H9 (cell line): Measurements from ENCODE around the gene BUB3. TPM values are rescaled to one million over a fixed set of nuclear protein-coding genes. Genes with fewer than 3 reads are reported as not detected.

Source experiments
- DNase-seq: peaks from one replicate; pipeline ENCODE4 v3.0.0-alpha.2; 2017
- H2AFZ ChIP-seq: one replicate; pipeline ENCODE4 v1.6.1; 2013; ENCODE audit warnings: mild to moderate bottlenecking, low read length, control low read depth, moderate library complexity
- H2AK5ac ChIP-seq: 2 replicates; pipeline ENCODE4 v1.6.1; 2013; ENCODE audit warnings: low read length, control low read depth, mixed read lengths; ENCODE audit not compliant: insufficient read length
- H2BK120ac ChIP-seq: one replicate; pipeline ENCODE4 v1.6.1; 2013; ENCODE audit warnings: low read depth, mild to moderate bottlenecking, low read length, control low read depth, inconsistent platforms; ENCODE audit not compliant: poor library complexity, severe bottlenecking
- H2BK12ac ChIP-seq: 2 replicates; pipeline ENCODE4 v1.6.1; 2013; ENCODE audit warnings: low read length, control low read depth, mixed read lengths, low read depth; ENCODE audit not compliant: insufficient read length
- H2BK15ac ChIP-seq: 2 replicates; pipeline ENCODE4 v1.6.1; 2013; ENCODE audit warnings: low read depth, low read length, control low read depth
- H2BK20ac ChIP-seq: one replicate; pipeline ENCODE4 v1.6.1; 2013; ENCODE audit warnings: low read depth, mild to moderate bottlenecking, low read length, control low read depth, inconsistent platforms; ENCODE audit not compliant: poor library complexity, severe bottlenecking
- H2BK5ac ChIP-seq: 2 replicates; pipeline ENCODE4 v1.6.1; 2013; ENCODE audit warnings: low read length, control low read depth, mixed read lengths; ENCODE audit not compliant: insufficient read length
- H3K14ac ChIP-seq: 2 replicates; pipeline ENCODE4 v1.6.1; 2013; ENCODE audit warnings: low read length, control low read depth; ENCODE audit not compliant: insufficient read depth
- H3K18ac ChIP-seq: 2 replicates; pipeline ENCODE4 v1.6.1; 2013; ENCODE audit warnings: low read depth, mild to moderate bottlenecking, mixed read lengths, low read length, control low read depth; ENCODE audit not compliant: insufficient read length
- H3K23ac ChIP-seq: 2 replicates; pipeline ENCODE4 v1.6.1; 2013; ENCODE audit warnings: low read length, control low read depth, mixed read lengths, low read depth; ENCODE audit not compliant: insufficient read length
- H3K23me2 ChIP-seq: 2 replicates; pipeline ENCODE4 v1.6.1; 2013; ENCODE audit warnings: low read depth, mild to moderate bottlenecking, mixed read lengths, low read length, control low read depth; ENCODE audit not compliant: insufficient read length, poor library complexity, severe bottlenecking
- H3K27ac ChIP-seq: 2 replicates; pipeline ENCODE4 v1.5.1; 2013; ENCODE audit warnings: low read length, control low read depth, mixed read lengths, low read depth; ENCODE audit not compliant: insufficient read length
- H3K27me3 ChIP-seq: 2 replicates; pipeline ENCODE4 v1.6.1; 2013; ENCODE audit warnings: low read length, control low read depth, inconsistent platforms; ENCODE audit not compliant: insufficient read depth
- H3K4ac ChIP-seq: 2 replicates; pipeline ENCODE4 v1.6.1; 2013; ENCODE audit warnings: low read depth, mild to moderate bottlenecking, control low read depth, inconsistent platforms, low read length, moderate library complexity
- H3K4me1 ChIP-seq: 2 replicates; pipeline ENCODE4 v1.6.1; 2013; ENCODE audit warnings: low read length, control low read depth, inconsistent platforms; ENCODE audit not compliant: insufficient read depth
- H3K4me2 ChIP-seq: 2 replicates; pipeline ENCODE4 v1.6.1; 2013; ENCODE audit warnings: low read length, control low read depth, mixed read lengths; ENCODE audit not compliant: insufficient read length, insufficient read depth
- H3K56ac ChIP-seq: 2 replicates; pipeline ENCODE4 v1.6.1; 2013; ENCODE audit warnings: low read depth, mild to moderate bottlenecking, mixed read lengths, low read length, control low read depth; ENCODE audit not compliant: insufficient read length
- H3K79me1 ChIP-seq: 2 replicates; pipeline ENCODE4 v1.6.1; 2013; ENCODE audit warnings: low read depth, mild to moderate bottlenecking, moderate library complexity, low read length, control low read depth, inconsistent platforms; ENCODE audit not compliant: insufficient read depth, poor library complexity, severe bottlenecking
- H3K79me2 ChIP-seq: 2 replicates; pipeline ENCODE4 v1.6.1; 2013; ENCODE audit warnings: low read length, control low read depth, inconsistent platforms; ENCODE audit not compliant: insufficient read depth
- H3K9ac ChIP-seq: 2 replicates; pipeline ENCODE4 v1.6.1; 2013; ENCODE audit warnings: low read length, control low read depth, mixed read lengths; ENCODE audit not compliant: insufficient read length; ENCODE audit errors: extremely low read depth
- H3K9me3 ChIP-seq: one replicate; pipeline ENCODE4 v1.6.1; 2013; ENCODE audit warnings: low read depth, low read length, inconsistent platforms; ENCODE audit not compliant: control insufficient read depth
- H3T11ph ChIP-seq: one replicate; pipeline ENCODE4 v1.6.1; 2013; ENCODE audit warnings: mild to moderate bottlenecking, low read length, control low read depth, inconsistent platforms
- H4K20me1 ChIP-seq: one replicate; pipeline ENCODE4 v1.6.1; 2013; ENCODE audit not compliant: control insufficient read depth, insufficient read length, insufficient read depth
- H4K5ac ChIP-seq: 2 replicates; pipeline ENCODE4 v1.6.1; 2013; ENCODE audit warnings: low read depth, mild to moderate bottlenecking, mixed read lengths, low read length, control low read depth; ENCODE audit not compliant: insufficient read length
- H4K8ac ChIP-seq: replicated peaks from 2 replicates; pipeline ENCODE4 v1.6.1; 2013; ENCODE audit warnings: low read length, control low read depth, mixed read lengths, low read depth; ENCODE audit not compliant: insufficient read length
- H4K91ac ChIP-seq: 2 replicates; pipeline ENCODE4 v1.6.1; 2013; ENCODE audit warnings: low read depth, mild to moderate bottlenecking, moderate library complexity, mixed read lengths, low read length, control low read depth; ENCODE audit not compliant: insufficient read length
- H3K27ac Mint-ChIP-seq, 3 experiments: 2 replicates in 2 of 3; 3 replicates in 1 of 3; pipeline ENCODE4 v1.8.0; 2020 to 2021; ENCODE audit warnings: mixed read lengths in 3 of 3, mild to moderate bottlenecking in 1 of 3, moderate library complexity in 1 of 3
- H3K27me3 Mint-ChIP-seq: 2 replicates; pipeline ENCODE4 v1.8.0; 2021; ENCODE audit warnings: low read depth, mild to moderate bottlenecking, moderate library complexity, mixed read lengths
- H3K36me3 Mint-ChIP-seq, 3 experiments: 2 replicates in 2 of 3; 3 replicates in 1 of 3; pipeline ENCODE4 v1.8.0; 2020 to 2021; ENCODE audit warnings: low read depth in 3 of 3, mixed read lengths in 3 of 3; ENCODE audit not compliant: insufficient read depth in 1 of 3
- H3K4me1 Mint-ChIP-seq, 2 experiments: 2 replicates each; pipeline ENCODE4 v1.8.0; 2020; ENCODE audit warnings: mixed read lengths in 2 of 2
- H3K4me3 Mint-ChIP-seq, 2 experiments: 2 replicates in 1 of 2; 3 replicates in 1 of 2; pipeline ENCODE4 v1.8.0; 2020 to 2021; ENCODE audit warnings: mild to moderate bottlenecking in 2 of 2, mixed read lengths in 2 of 2, moderate library complexity in 1 of 2
- H3K9me3 Mint-ChIP-seq, 2 experiments: 2 replicates in 1 of 2; 3 replicates in 1 of 2; pipeline ENCODE4 v1.8.0; 2020; ENCODE audit warnings: mild to moderate bottlenecking in 2 of 2, mixed read lengths in 2 of 2, moderate library complexity in 1 of 2
- CTCF ChIP-seq: fragments of 200-600 bp; sonication (generic); conservative IDR thresholded peaks from 3 replicates; pipeline ENCODE4 v1.8.0; 2021; ENCODE audit warnings: antibody characterized with exemption, mild to moderate bottlenecking
- WGBS: extraction: QIAGEN DNeasy Blood & Tissue Kit; methylation state at CpG from one replicate; pipeline ENCODE4 v1.1.7; 2013; ENCODE audit warnings: missing lambda C conversion rate, low lambda C conversion rate, mixed read lengths; ENCODE audit not compliant: insufficient read length; ENCODE audit errors: extremely low coverage; 5-methylcytosine and 5-hydroxymethylcytosine counted together
- total RNA-seq: library from RNA; stranded (reverse); gene quantifications from 2 replicates; pipeline ENCODE4 v1.2.1, GENCODE V29; 2021

The BUB3 gene
- total RNA-seq, 1 experiment from 2014 or later: 200 TPM

GRCh38 chr10:123146894-123147634 is 7.1 kb upstream of the BUB3 start:
- Histone ChIP-seq H3K23ac (no peak overlapping the region), H4K5ac (no peak overlapping the region), H3K9ac (no peak overlapping the region), H4K91ac (no peak overlapping the region), H3K4me2 (peak overlapping the region; percentile 46), H2BK15ac (no peak overlapping the region), H3K9me3 (no peaks in the 10 kb centered on the region), H2BK120ac (no peak overlapping the region), H2BK12ac (no peak overlapping the region), H3K27ac (no peak overlapping the region), H4K8ac (no peak overlapping the region), H3K79me2 (no peaks in the 10 kb centered on the region), H3K4ac (no peak overlapping the region), H3K23me2 (peaks cover 23% of the 10 kb centered on the region), H3K4me1 (peaks cover 4% of the 10 kb centered on the region), H3K14ac (no peak overlapping the region), H2AFZ (no peak overlapping the region), H3T11ph (no peak overlapping the region), H3K27me3 (peaks cover 76% of the 10 kb centered on the region), H3K79me1 (no peaks in the 10 kb centered on the region), H3K18ac (no peak overlapping the region), H3K56ac (no peak overlapping the region), H2BK20ac (no peak overlapping the region), H2BK5ac (no peak overlapping the region), H2AK5ac (no peak overlapping the region), H4K20me1 (no peaks in the 10 kb centered on the region)
- H3K9me3 Mint-ChIP-seq: peaks cover 0 to 2% of the 10 kb centered on the region in 2 experiments; a peak in 2 of 5 replicates
- peaks cover 38 to 63% of the 10 kb centered on the region in 2 experiments for H3K4me1 Mint-ChIP-seq
- WGBS: no CpG with 5 or more reads among the region's 24 CpGs
- peak overlapping the region in 1 of 2 experiments; percentile 80; a peak in 3 of 5 replicates for H3K4me3 Mint-ChIP-seq
- DNase-seq: no peak
- TF ChIP-seq CTCF: no peak
- peaks cover 0 to 10% (median 0%) of the 10 kb centered on the region in 3 experiments; a peak in 3 of 7 replicates for H3K36me3 Mint-ChIP-seq
- H3K27ac Mint-ChIP-seq: no peak overlapping the region
- peaks cover 99% of the 10 kb centered on the region for H3K27me3 Mint-ChIP-seq
